Fibroblast of lung (primary cell): ENCODE results near the gene FAM187B. TPM values are rescaled to one million over a fixed set of nuclear protein-coding genes. Genes with fewer than 3 reads are reported as not detected.

Experiments
- DNase-seq, 2 donors: peaks; one replicate each; pipeline versions ENCODE4 v3.0.0 to v3.0.0-alpha.2; 2010; ENCODE audit warnings: low read depth in 2 of 2
- H2AFZ ChIP-seq: 2 replicates; pipeline ENCODE4 v1.5.1; 2012; ENCODE audit warnings: low read length, control low read depth, inconsistent platforms
- H3K27ac ChIP-seq: 2 replicates; pipeline ENCODE4 v1.5.1; 2011; ENCODE audit warnings: low read length, control low read depth; ENCODE audit not compliant: insufficient read depth
- H3K27me3 ChIP-seq: 2 replicates; pipeline ENCODE4 v1.5.1; 2011; ENCODE audit warnings: mild to moderate bottlenecking, low read length; ENCODE audit not compliant: control insufficient read depth, insufficient read depth
- H3K36me3 ChIP-seq: 2 replicates; pipeline ENCODE4 v1.5.1; 2011; ENCODE audit warnings: low read length; ENCODE audit not compliant: control insufficient read depth, insufficient read depth
- H3K4me1 ChIP-seq: 2 replicates; pipeline ENCODE4 v1.5.1; 2011; ENCODE audit warnings: low read length; ENCODE audit not compliant: control insufficient read depth, insufficient read depth; ENCODE audit errors: extremely low read depth
- H3K4me2 ChIP-seq: 2 replicates; pipeline ENCODE4 v1.5.1; 2011; ENCODE audit warnings: low read length, control low read depth; ENCODE audit not compliant: insufficient read depth; ENCODE audit errors: extremely low read depth
- H3K4me3 ChIP-seq, 4 experiments: fragments of 200-600 bp in 1 of 4; sonication (generic) in 1 of 4; replicated peaks in 1 of 4; 2 replicates each; pipeline ENCODE4 v1.5.1; 2011 to 2016; ENCODE audit warnings: low read length in 4 of 4, low read depth in 3 of 4, mild to moderate bottlenecking in 3 of 4, control low read depth in 2 of 4, inconsistent platforms in 1 of 4, mixed read lengths in 1 of 4; ENCODE audit not compliant: insufficient read depth in 1 of 4; ENCODE audit errors: control extremely low read depth in 1 of 4
- H3K79me2 ChIP-seq: 2 replicates; pipeline ENCODE4 v1.5.1; 2012; ENCODE audit warnings: mild to moderate bottlenecking, low read length, inconsistent platforms; ENCODE audit not compliant: control insufficient read depth, insufficient read depth
- H3K9ac ChIP-seq: 2 replicates; pipeline ENCODE4 v1.5.1; 2011; ENCODE audit warnings: mild to moderate bottlenecking, low read length, control low read depth; ENCODE audit not compliant: insufficient read depth
- H3K9me3 ChIP-seq: 2 replicates; pipeline ENCODE4 v1.5.1; 2012; ENCODE audit warnings: low read depth, low read length; ENCODE audit not compliant: control insufficient read depth, insufficient read depth
- H4K20me1 ChIP-seq: 2 replicates; pipeline ENCODE4 v1.5.1; 2011; ENCODE audit warnings: low read length; ENCODE audit not compliant: control insufficient read depth, insufficient read depth; ENCODE audit errors: extremely low read depth
- EZH2 ChIP-seq: IDR thresholded peaks from 2 replicates; pipeline ENCODE4 v1.5.1; 2012; ENCODE audit warnings: low read length, control low read depth, mild to moderate bottlenecking; ENCODE audit errors: missing control alignments
- polyA plus RNA-seq, 2 donors: library from polyadenylated mRNA; depleted of rRNA in 1 of 2; stranded (reverse) in 1 of 2; unstranded in 1 of 2; fragments of >200 nt; gene quantifications; 2 replicates each; pipeline ENCODE4 v1.2.1, GENCODE V29; 2011 to 2012; ENCODE audit warnings: missing spikeins in 1 of 2
- total RNA-seq: library from RNA; depleted of rRNA; stranded (reverse); fragments of >200 nt; gene quantifications from 2 replicates; pipeline ENCODE4 v1.2.1, GENCODE V29; 2014
- TF ChIP-seq, protein P1 (sequence below), 2 donors: IDR thresholded peaks in 1 of 2; conservative IDR thresholded peaks in 1 of 2; 1 replicate in 1 of 2; 2 replicates in 1 of 2; pipeline ENCODE4 v1.5.1; 2011 to 2012; ENCODE audit warnings: low read length in 2 of 2, control low read depth in 1 of 2, inconsistent platforms in 1 of 2, low read depth in 1 of 2, mild to moderate bottlenecking in 1 of 2

Gene FAM187B
- total and polyA plus RNA-seq, 2 donors (not counting 1 experiment from before 2014, with no cell fraction given) = not detected

DNA sequence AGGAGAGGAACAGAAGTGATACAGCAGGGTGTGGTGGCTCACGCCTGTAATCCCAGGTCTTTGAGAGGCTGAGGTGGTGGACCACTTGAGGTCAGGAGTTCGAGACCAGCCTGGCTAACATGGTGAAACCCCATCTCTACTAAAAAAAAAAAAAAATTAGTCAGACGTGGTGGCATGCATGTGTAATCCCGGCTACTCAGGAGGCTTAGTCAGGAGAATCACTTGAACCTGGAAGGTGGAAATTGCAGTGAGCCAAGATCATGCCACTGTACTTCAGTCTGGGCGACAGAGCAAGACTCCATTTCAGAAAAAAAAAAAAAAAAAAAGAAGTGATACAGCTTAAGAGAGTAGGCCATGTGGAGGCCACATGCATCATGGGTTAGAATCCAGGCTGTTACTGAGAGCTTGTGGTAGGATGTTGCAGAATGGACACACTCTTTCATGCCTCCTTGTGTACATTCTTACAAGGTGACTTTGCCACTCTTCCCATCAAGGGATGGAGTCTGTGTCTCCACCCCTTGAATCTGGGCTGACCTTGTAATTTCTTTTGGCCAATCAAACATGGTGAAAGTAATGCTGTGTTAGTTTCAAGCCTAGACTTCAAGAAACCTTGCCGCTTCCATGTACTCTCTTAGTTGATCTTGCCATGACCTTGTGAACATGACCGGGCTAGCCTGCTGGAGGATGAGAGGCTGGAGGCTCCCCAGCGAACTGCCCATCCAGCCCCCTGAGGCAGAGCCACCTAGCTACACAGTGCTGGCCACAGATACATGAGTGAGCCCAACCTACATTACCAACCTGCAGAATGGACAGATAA lies 12.3 kb downstream of the FAM187B start:
- TF ChIP-seq, protein P1, sequence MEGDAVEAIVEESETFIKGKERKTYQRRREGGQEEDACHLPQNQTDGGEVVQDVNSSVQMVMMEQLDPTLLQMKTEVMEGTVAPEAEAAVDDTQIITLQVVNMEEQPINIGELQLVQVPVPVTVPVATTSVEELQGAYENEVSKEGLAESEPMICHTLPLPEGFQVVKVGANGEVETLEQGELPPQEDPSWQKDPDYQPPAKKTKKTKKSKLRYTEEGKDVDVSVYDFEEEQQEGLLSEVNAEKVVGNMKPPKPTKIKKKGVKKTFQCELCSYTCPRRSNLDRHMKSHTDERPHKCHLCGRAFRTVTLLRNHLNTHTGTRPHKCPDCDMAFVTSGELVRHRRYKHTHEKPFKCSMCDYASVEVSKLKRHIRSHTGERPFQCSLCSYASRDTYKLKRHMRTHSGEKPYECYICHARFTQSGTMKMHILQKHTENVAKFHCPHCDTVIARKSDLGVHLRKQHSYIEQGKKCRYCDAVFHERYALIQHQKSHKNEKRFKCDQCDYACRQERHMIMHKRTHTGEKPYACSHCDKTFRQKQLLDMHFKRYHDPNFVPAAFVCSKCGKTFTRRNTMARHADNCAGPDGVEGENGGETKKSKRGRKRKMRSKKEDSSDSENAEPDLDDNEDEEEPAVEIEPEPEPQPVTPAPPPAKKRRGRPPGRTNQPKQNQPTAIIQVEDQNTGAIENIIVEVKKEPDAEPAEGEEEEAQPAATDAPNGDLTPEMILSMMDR (conservative IDR thresholded peaks at IDR 0.05 in 1 of 2, IDR thresholded peaks at IDR 0.05 in 1 of 2; ENCODE audit: low read depth in 1 of 2, low read length in 2 of 2) = no peak
- TF ChIP-seq EZH2 = no peak
- no peak overlapping the region for H3K4me3 ChIP-seq
- no peaks in the 10 kb centered on the region for H3K79me2 ChIP-seq
- H3K27me3 ChIP-seq = no peaks in the 10 kb centered on the region
- H3K9ac ChIP-seq = no peak overlapping the region
- no peak overlapping the region for H3K4me2 ChIP-seq
- peaks cover 8% of the 10 kb centered on the region for H3K4me1 ChIP-seq
- no peak for DNase-seq
- H4K20me1 ChIP-seq = no peaks in the 10 kb centered on the region
- no peak overlapping the region for H3K27ac ChIP-seq
- no peaks in the 10 kb centered on the region for H3K36me3 ChIP-seq
- no peak overlapping the region for H2AFZ ChIP-seq
- H3K9me3 ChIP-seq = no peaks in the 10 kb centered on the region

DNA sequence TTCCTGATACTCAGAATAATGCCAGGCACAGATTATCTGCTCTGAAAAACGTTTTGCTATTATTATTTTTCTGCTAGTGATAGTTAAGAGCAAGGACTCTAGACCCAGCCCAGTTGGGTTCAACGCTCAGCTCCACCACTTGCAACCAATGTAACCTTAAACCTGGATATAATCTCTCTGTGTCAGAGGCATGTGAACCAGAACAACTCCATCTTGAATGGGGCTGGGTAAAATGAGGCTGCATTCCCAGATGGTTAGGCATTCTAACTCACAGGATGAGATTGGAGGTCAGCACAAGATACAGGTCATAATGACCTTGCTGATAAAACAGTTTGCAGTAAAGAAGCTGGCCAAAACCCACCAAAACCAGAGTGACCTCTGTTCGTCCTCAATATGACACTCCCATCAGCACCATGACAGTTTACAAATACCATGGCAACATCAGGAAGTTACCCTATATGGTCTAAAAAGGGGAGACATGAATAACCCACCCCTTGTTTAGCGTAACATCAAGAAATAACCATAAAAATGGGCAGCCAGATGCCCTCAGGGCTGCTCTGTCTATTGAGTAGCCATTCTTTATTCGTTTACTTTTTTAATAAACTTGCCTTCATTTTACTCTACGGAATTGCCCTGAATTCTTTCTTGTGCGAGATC lies 13.6 kb downstream of the FAM187B start:
- Histone ChIP-seq H3K4me2 (no peak overlapping the region), H4K20me1 (no peaks in the 10 kb centered on the region), H3K4me3 (no peak overlapping the region), H3K79me2 (no peaks in the 10 kb centered on the region), H3K9me3 (no peaks in the 10 kb centered on the region), H3K4me1 (peaks cover 8% of the 10 kb centered on the region), H3K36me3 (no peaks in the 10 kb centered on the region), H2AFZ (no peak overlapping the region), H3K27me3 (no peaks in the 10 kb centered on the region), H3K9ac (no peak overlapping the region), H3K27ac (no peak overlapping the region)
- no peak for DNase-seq
- TF ChIP-seq, protein P1 (conservative IDR thresholded peaks at IDR 0.05 in 1 of 2, IDR thresholded peaks at IDR 0.05 in 1 of 2; ENCODE audit: low read depth in 1 of 2, low read length in 2 of 2) = no peak
- TF ChIP-seq EZH2 = no peak
